HEK293 (cell line): ENCODE measurements around the gene PIP5K1B.

Source experiments
- WT1 ChIP-seq: fragments of 450-650 bp; formaldehyde crosslinking; IDR thresholded peaks from 2 replicates; pipeline ENCODE4 v1.5.1; 2016; ENCODE audit warnings: missing biosample characterization, missing genetic modification characterization
- ZNF146 ChIP-seq: fragments of 450-650 bp; formaldehyde crosslinking; IDR thresholded peaks from 2 replicates; pipeline ENCODE4 v1.5.1; 2016; ENCODE audit warnings: missing biosample characterization, missing genetic modification characterization
- ZNF423 ChIP-seq: fragments of 450-650 bp; formaldehyde crosslinking; IDR thresholded peaks from 2 replicates; pipeline ENCODE4 v1.5.1; 2016; ENCODE audit warnings: missing biosample characterization, missing genetic modification characterization
- ZNF624 ChIP-seq: fragments of 450-650 bp; formaldehyde crosslinking; IDR thresholded peaks from 2 replicates; pipeline ENCODE4 v1.5.1; 2017; ENCODE audit warnings: missing biosample characterization, missing genetic modification characterization
- ZNF76 ChIP-seq: fragments of 450-650 bp; formaldehyde crosslinking; IDR thresholded peaks from 2 replicates; pipeline ENCODE4; 2016; ENCODE audit warnings: low read depth, missing biosample characterization, missing genetic modification characterization, borderline replicate concordance
- TF ChIP-seq, protein P1 (sequence below): fragments of 450-650 bp; formaldehyde crosslinking; IDR thresholded peaks from 2 replicates; pipeline ENCODE4 v1.5.1; 2016; ENCODE audit warnings: missing biosample characterization, missing genetic modification characterization
- TF ChIP-seq, protein P2 (sequence below): sonication (generic); formaldehyde crosslinking; IDR thresholded peaks from 2 replicates; pipeline ENCODE4 v1.8.1; 2022; ENCODE audit warnings: mild to moderate bottlenecking, moderate library complexity, missing genetic modification reagents

DNA sequence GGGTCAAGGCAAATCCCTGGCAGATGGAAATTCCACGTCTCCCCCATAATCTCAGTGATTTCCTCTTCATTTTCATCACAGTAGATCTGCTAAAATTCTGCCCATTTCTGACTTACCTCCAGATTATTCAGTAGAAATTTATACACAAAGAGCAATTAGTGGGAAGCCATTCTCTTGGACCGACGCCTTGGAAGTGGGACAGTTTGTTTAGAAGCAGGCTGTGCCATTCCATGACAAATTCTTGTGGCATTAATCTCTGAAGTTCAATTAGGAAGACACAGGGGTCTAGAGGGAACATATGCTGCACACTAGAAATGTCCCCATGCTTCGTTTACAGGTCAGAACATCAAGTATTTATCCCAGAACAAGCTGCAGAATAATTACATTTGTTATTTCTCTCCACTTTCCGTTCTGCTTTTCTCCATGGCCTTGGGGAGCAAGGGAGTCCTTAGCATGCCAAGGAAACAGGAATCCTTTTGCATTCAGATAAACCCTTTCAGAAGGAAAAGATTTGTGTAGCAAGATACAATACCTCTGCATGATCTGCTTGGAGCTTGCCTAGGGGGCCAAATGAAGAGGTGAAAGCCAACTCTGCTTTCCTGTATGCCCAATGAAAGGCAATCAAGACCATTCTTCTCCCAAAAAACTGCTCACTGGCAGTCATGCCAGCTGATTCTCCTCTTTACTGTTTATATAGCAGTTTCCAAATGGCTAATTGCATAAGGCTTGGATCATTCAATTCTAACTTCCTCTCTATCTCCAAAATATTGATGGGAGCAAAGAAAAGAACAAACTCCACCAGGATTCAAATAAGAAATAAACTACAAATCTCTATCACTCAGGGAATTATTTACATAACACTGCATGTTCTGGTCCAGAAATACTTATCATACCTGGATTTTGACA is 311.4 kb downstream of the PIP5K1B start:
- TF ChIP-seq, protein P1, sequence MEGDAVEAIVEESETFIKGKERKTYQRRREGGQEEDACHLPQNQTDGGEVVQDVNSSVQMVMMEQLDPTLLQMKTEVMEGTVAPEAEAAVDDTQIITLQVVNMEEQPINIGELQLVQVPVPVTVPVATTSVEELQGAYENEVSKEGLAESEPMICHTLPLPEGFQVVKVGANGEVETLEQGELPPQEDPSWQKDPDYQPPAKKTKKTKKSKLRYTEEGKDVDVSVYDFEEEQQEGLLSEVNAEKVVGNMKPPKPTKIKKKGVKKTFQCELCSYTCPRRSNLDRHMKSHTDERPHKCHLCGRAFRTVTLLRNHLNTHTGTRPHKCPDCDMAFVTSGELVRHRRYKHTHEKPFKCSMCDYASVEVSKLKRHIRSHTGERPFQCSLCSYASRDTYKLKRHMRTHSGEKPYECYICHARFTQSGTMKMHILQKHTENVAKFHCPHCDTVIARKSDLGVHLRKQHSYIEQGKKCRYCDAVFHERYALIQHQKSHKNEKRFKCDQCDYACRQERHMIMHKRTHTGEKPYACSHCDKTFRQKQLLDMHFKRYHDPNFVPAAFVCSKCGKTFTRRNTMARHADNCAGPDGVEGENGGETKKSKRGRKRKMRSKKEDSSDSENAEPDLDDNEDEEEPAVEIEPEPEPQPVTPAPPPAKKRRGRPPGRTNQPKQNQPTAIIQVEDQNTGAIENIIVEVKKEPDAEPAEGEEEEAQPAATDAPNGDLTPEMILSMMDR: no peak
- TF ChIP-seq ZNF624 (no peak), ZNF76 (tag by site-specific recombination) (no peak), WT1 (tag by site-specific recombination) (no peak), ZNF146 (tag by site-specific recombination) (no peak), ZNF423 (tag by site-specific recombination) (no peak)
- TF ChIP-seq, protein P2, sequence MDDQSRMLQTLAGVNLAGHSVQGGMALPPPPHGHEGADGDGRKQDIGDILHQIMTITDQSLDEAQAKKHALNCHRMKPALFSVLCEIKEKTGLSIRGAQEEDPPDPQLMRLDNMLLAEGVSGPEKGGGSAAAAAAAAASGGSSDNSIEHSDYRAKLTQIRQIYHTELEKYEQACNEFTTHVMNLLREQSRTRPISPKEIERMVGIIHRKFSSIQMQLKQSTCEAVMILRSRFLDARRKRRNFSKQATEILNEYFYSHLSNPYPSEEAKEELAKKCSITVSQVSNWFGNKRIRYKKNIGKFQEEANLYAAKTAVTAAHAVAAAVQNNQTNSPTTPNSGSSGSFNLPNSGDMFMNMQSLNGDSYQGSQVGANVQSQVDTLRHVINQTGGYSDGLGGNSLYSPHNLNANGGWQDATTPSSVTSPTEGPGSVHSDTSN: no peak
